ENCODE measurements around the gene MAPT.
"Not testable (repeated sequence)": the region's sequence is repeated elsewhere in the genome, so short reads cannot be mapped to it uniquely, and the experiment has no call there.

MAPT gene

GRCh38 chr17:45861165-45861564 lies 33.2 kb upstream of the MAPT start:
- DNase-seq (ENCODE audit: low spot score): peak; percentile 70

GRCh38 chr17:45862127-45862526 lies 32.2 kb upstream of the MAPT start:
- not testable (repeated sequence) for DNase-seq (ENCODE audit: low spot score)

DNA sequence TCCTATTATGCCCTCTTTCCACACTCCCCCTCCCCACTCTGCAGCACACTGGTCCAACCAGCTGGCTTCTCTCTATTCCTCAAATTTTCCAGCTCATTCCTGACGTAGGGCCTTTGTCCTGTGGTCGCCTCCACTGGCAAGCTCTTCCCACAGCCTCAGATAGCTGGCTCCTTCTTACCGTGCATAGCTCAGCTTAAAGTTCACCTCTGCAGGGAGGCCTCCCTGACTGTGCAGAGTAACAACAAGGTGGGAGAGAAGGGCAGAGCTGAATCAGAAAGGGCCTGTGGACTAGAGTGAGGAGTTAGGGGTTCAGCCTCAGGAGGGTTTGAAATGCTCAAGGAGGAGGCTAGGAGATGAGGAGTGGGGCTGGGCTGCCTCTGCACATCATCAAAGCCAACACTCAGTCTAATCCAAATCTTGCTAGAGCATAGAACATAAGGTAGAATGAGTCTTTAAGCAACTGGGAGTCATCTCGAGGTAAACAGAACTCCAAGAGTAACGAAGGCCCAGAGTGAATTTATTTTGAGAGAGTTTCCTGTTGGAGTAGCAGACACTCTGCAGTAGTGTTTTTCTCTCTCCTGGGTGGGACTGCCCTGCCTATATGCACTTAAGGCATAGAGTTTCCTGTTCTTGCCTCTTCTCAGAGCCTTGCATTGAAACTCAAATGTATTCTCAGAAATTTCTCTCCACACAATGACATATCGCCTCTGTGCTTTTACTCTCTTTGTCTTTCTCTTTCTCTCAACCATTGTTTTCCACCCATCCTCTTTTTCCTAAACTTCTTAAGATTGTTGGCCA lies 30.3 kb upstream of the MAPT start:
- no peak for DNase-seq (ENCODE audit: low spot score)

DNA sequence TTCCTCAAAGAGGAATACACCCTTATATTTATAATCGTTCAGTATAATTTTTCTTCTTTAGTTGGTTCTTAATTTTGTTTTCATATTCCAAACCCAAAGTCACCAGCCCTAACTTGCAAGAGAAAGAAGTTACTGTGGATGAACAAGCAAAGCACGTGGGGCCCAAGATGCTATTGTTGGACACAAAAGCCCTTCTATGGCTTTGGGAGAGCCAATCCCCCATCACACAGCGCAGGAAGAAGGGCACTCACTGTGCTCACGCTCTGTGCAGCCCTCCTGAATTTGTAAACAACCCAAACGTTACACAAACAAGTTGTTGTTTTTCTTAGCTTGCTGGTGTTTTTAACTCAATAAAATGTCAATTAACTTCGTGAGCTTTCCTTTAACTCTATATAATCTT lies 27.2 kb upstream of the MAPT start:
- no peak for DNase-seq (ENCODE audit: low spot score)

DNA sequence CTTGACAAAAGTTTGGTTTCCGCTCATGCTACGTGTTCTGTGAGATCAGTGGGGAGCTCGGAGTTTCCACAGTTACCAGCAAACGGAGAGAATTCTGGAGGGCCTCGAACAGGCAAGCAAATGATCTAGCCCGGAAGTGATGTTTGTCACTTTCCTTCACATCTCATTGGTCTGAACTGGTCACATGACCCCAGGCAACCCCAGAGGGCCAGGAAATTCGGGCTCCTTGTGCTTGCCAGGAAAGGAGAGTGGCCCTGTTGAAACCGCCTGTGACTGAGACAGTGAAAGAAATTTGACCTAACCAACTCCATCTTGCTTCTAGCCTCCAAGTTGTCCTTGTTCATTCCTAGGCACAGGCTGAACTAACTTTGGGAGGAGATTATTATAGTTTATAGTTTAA lies 26.7 kb upstream of the MAPT start:
- DNase-seq (ENCODE audit: low spot score): peak; percentile 40

DNA sequence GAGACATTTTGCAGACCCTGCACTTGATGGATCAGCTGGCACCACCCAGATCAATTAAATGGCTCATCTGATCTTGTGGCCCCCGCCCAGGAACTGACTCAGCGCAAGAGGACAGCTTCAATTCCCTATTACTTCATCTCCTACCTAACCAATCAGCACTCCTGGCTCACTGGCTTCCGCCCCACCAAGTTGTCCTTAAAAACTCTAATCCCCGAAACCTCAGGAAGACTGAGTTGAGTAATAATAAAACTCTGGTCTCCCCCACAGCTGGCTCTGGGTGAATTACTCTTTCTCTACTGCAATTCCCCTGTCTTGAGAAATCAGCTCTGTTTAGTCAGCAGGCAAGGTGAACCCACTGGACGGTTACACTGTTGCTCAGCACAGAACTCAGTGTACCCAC lies 26.1 kb upstream of the MAPT start:
- no peak for DNase-seq (ENCODE audit: low spot score)

- no peak for DNase-seq (ENCODE audit: low spot score)
These were observed 24.5 kb upstream of the MAPT start for GRCh38 chr17:45869676-45870341.

DNA sequence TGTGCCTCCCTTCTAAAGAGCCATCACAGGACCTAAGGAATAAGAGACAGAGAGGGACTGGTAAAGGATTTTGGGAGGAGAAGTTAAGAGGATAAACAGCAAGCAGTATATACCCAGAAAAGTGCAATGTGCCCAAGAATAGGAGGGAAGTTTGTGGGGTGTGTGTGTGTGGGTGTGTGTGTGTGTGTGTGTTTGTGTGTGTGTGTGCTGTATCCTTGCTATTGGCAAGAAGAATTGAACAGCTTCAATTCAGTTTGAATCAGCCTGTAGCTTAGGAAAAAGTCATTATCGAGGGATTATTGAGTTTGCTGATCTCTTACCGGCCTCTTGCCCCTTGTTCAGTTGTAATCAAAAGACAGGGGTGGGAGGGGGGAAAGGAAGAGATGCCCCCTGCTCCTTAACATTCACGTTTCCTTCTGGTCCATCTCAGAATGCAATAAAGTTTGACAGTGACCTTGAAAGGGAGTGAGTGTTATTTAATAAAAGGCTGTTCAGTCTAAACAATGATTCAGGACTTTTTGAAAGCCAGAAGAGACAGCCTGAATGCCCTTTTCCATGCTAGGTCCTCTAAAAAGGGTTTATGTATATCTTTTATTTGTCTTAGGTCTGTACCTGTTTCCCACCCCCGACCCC lies 23.9 kb upstream of the MAPT start:
- DNase-seq (ENCODE audit: low spot score): no peak

- no peak for DNase-seq (ENCODE audit: low spot score)
These were observed 22.6 kb upstream of the MAPT start for GRCh38 chr17:45871718-45872117.

DNA sequence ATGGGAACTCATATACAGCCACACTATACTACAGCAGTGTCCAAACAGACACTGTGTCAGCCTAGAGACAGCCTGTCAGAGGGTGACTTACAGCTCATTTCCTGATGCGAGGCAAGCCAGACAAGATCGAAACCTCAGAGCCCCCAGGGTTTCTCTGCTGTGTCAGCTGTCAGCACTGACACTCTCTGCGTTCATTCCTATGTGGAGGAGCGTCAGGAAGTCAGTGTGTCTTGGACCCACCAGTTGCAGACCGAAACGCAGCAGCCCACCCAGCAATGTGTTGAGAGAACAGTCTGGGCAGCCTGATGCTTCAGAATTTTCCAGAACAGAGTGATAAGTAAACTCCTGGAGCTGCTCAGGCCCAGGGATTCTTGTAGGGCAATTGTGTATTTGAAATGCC lies 20.6 kb upstream of the MAPT start:
- DNase-seq (ENCODE audit: low spot score): no peak

DNA sequence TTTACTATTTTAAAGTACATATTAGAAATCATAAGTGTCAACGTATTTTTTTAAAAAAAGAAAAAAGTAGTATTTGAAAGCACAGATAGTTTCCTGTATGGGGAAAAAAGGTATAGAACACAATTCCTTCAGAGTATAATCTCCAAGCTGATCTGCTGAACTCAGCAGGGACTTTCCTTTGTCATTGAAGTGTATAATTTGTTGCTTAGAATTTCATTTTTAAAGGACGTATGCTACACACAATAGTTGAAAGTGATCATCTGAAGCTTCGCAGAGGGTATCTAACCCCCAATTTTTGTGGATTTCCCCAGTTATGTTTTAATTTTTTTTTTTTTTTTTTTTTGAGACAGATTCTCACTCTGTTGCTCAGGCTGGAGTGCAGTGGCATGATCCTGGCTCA lies 20.2 kb upstream of the MAPT start:
- no peak for DNase-seq (ENCODE audit: low spot score)

DNA sequence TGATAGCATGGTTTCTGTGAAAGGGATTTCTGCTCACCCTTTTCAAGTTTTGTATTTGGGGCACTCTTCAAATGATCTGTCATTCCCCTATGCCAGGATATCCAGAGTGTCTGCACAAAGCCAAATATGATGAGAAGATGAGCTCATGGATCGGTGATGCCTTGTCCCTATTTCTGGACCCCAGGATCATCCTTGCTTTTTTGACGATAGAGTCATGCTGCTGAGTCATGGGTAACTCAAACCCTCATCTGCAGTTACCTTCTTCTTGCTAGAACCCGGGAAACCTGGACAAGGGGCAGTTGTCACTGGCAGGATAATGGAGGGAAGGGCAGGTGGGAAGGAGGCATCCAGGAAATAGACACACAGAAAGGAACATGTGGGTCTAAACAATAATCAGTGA lies 17.8 kb upstream of the MAPT start:
- no peak for DNase-seq (ENCODE audit: low spot score)

- DNase-seq (ENCODE audit: low spot score): no peak
These were observed 16.9 kb upstream of the MAPT start for GRCh38 chr17:45877467-45877866.

DNA sequence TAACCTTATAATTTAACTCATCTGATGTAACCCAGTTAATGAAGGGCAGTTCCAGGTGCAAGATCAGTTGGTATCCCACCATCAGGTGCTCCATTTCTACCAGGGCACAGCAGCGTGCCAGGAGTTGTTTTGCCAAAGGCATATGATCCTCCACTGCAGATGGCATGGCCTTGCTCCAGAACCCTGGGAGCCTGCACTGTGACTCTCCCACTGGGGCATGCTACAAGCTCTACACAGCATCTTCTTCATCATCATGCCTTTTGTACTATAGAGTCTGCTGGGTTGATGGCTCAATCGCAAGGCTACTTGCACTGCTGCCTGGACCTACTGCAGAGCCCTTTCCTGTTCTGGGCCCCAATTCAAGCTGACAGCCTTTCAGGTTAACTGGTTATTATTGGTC lies 11.3 kb upstream of the MAPT start:
- DNase-seq (ENCODE audit: low spot score): no peak

GRCh38 chr17:45886852-45887251 lies 7.5 kb upstream of the MAPT start:
- DNase-seq (ENCODE audit: low spot score): no peak

DNA sequence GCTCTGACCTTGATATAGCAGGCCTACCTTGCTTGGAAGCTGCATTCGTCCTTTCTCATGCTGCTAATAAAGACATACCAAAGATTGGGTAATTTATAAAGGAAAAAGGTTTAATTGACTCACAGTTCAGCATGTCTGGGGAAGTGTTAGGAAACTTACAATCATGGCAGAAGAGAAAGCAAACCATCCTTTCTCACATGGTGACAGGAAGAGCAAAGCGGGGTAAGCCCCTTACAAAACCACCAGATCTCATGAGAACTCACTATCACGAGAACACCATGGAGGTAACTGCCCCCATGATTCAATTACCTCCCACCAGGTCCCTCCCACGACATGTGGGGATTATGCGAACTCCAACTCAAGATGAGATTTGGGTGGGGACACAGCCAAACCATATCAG lies 6.0 kb upstream of the MAPT start:
- DNase-seq (ENCODE audit: low spot score): no peak

DNA sequence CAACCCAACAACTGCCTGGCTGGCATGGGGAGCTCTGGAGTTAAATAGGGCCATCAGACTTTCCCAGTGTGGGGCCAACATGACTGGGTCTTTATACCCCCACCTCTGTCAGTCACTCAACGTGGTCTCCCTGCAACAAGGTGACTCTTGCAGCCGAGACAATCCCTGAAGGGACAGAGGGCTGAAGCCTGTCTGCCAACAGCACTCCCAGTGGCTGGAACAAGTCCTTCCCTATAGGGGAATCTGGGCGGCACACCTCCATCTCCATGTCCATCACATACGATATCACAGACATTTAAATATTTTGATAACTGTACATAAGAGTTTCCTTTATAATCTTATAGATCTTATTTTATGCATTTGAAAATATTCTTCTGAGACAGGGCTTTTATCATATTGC lies 4.8 kb upstream of the MAPT start:
- DNase-seq (ENCODE audit: low spot score): no peak

DNA sequence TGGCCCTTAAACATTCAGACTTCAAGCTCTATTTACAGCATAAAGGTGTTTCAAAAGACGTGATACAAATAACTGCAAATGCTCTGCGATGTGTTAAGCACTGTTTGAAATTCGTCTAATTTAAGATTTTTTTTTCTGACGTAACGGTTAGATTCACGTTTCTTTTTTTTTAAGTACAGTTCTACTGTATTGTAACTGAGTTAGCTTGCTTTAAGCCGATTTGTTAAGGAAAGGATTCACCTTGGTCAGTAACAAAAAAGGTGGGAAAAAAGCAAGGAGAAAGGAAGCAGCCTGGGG lies 681 bp upstream of the MAPT start:
- no peak for DNase-seq (ENCODE audit: low spot score)

DNA sequence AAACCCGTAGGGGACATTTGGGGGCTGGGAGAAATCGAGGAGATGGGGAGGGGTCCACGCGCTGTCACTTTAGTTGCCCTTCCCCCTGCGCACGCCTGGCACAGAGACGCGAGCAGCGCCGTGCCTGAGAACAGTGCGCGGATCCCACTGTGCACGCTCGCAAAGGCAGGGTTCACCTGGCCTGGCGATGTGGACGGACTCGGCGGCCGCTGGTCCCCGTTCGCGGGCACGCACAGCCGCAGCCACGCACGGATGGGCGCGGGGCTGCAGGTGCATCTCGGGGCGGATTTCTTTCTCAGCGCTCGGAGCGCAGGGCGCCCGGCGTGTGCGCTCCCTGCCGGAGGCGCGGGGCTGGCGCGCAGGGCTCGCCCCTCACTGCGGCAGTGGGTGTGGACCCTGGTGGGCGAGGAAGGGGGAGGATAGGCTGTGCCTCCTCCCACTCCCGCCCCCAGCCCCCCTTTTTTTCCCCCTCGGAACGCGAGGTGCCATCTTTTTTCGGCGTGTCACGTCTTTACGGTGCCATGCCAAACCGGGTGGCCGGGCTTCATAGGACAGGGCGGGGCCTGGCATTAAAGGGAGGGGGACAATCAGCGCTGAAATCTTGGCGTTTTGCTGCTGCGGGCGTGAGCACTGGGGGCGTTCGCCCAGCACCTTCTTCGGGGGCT lies 1.1 kb downstream of the MAPT start:
- DNase-seq (ENCODE audit: low spot score): peak; percentile 71

DNA sequence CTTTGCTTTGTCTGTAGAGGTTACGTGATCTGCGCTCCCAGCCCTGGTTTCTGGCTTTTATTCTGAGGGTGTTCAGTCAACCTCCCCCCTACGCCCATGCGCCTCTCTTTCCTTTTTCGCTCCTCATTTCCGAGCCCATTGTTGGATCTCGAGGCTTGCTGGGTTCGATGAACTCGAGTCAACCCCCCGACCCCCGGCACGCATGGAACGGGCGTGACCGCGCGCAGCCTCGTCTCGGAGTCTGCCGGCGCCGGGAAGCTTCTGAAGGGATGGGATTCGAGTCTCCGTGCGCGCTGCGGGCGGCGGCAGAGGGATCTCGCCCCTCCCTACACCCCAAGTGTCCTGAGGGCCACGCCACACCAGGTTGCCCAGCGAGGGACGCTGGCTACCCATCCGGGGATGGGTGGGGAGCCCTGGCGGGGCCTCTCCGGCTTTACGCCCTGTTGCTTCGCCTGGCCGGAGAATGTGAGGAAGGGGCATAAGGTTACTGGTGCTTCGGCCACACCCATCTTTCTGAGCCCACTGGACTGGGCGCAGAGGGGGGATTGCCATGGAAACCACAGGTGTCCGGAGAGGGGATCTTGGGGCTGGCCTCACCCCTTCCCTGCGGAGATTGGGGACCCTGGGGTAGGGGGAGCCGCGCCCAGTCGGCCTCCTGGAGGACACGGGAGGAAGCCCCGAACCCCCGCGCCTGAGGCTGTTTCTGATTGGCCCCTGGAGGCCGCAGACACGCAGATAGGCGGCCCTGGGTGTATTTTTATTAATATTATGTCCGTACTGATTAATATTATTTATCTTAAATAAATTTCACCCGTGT lies 1.8 kb downstream of the MAPT start:
- DNase-seq (ENCODE audit: low spot score): no peak

- no peak for DNase-seq (ENCODE audit: low spot score)
These were observed 2.7 kb downstream of the MAPT start for GRCh38 chr17:45896803-45897693.
